ENCODE results near the gene CDC42EP3.

GRCh38 chr2:37637190-37637860, 34.1 kb downstream of the CDC42EP3 start:
- TF ChIP-seq POLR2A (IDR thresholded peaks at IDR 0.05): no peak
- TF ChIP-seq CTCF (IDR thresholded peaks at IDR 0.05): no peak
